ENCODE measurements around the gene GNG12.

The GNG12 gene

DNA sequence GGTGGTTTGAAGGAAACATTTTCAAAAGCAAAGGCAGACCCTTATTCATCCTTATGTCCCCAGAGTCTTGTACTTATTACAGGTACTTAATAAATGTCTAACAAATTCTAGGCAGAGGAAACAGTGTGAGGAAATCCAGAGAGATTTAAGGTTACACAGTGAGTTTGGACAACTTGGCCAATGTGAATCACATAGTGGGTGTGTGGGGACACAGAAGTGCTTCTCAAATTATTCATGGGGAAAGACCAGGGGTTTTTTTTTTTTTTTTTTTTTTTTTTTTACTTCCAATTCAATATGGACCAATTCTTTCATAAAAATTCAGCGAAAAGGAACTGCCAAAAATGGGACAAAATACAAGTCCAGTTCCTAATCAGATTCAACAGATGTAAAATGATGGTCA, 15.1 kb downstream of the GNG12 start:
- in situ Hi-C loops (cut with MboI; ENCODE audit: low pct_unique_long_range_greater_than_20kb, low sequenced_read_pairs): no loop called here
- DNase-seq: no peak

DNA sequence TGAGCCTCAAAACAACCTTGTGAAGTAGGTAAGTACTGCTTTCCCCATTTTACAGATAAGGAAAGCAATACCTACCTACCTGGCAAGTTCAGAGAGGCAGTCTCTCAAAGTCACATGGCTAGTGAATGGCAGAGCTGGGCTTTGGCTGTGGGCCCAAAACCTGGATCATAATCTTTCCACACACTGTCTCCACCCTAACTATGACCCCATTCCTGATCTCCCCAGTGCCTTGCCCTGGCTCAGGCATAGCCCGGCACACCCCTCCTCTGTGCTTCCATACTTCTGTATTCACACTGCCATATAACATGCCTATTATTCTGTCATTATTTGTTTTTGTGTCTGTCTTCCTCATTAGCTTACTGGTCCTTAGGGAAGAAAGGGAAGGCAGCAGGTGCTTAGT, 15.9 kb downstream of the GNG12 start:
- in situ Hi-C loops (cut with MboI; ENCODE audit: low pct_unique_long_range_greater_than_20kb, low sequenced_read_pairs): no loop called here
- no peak for DNase-seq

DNA sequence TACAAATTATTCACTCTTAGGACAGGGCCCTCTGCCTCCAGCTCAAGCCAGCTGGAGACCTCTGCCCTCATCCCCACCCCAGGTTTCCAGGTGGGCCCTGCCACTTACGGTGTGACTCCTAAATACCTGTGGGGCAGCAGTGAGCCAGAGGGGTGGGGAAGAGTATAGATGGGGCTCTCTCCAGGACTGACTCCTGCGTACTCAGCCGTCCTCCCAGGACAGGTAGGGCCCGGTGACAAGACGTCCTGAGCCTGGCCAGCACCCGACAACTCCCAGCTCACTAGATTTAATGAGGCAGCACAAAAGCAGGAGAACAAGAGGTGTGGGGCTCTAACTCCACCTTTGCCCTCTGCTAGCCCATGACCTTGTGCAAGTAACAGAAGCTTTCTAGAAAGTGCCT, 16.8 kb downstream of the GNG12 start:
- DNase-seq: no peak
- in situ Hi-C loops (cut with MboI; ENCODE audit: low pct_unique_long_range_greater_than_20kb, low sequenced_read_pairs): no loop called here

DNA sequence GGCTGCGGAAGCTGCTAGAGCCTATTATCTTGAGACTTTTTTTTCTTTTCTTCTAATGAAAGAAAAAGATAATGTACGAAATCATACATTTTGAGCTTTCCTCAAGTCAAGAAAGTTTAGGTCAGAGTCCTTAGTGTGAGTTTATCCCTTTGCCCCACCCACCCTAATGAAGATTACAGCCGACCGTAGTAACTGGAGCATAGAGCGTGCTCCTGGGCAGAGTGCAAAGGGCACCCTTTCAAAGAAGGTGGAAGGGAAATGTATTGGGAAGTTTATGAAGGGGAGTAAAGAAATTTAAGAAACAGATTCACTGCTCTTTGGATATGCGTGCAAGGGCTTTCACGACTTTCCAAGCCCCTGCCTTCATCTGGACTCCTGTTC, 17.2 kb downstream of the GNG12 start:
- in situ Hi-C loops (cut with MboI; ENCODE audit: low pct_unique_long_range_greater_than_20kb, low sequenced_read_pairs): no loop called here
- no peak for DNase-seq

DNA sequence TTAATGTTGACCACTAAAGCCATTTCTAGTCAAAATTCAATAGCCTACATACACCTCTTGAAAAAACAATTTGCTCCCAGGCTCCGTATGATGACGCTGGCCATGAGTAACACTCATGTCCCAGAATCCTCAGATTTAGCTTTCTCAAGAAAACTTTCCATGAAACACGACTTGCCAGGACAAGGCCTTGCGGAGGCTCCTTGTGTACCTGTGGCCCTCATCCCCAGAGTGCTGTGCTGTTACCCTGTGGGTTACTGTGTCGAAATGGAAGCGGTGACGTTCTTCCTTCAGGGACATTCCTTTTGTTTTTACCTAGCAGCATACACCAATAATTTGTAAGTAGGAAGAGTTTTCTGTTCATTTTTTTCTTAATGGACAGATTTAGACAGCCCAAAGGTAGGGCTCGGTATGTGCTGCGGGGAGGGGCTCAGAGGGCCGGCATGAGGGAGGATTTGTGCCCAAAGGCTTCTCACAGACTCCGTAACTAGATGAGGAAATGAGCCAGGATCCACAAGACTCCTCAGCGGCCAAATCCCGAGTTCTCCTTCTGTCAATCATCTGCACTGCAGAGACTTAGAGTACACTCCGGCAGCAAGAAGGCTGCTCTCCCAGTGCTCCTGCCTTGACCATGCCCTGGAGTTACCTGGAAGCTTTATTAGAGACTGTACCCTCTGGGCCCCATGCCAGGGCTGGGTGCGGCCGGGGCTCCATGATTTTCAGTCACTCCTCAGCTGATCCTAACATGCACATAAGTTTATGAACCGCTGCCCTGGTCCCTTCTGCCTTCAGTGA, 17.8 kb downstream of the GNG12 start:
- DNase-seq: no peak
- in situ Hi-C loops (cut with MboI; ENCODE audit: low pct_unique_long_range_greater_than_20kb, low sequenced_read_pairs): no loop called here

DNA sequence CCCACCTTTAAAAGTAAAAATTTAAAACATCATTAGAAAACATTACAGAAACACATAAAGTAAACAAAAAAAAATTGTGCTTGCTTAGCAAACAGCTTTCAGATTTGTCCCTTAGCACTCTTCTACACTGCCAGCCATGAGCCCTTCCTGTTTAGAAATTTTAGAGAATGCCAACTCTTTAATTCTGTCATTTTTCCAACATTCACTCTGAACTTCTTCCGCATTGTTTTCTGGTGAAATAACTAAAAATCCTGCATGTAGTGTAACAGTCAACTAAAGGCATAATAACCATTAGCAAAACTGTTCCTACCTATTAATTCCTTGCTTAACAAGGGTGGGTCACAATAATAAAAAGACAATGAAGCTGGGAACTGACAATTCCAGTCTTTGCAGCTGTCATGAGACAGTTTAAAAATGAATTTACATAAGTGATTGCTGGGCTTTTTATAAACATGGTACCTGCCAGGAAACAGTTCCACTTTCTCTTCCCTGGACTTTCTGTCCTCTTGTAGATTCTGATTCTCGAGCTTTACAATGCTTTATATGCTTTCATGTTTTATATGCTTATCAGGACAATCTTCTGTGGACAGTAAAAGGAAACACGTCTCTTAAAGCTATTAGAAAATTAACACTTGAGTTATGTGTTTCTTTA, 19.0 kb downstream of the GNG12 start:
- DNase-seq: no peak
- in situ Hi-C loops (cut with MboI; ENCODE audit: low pct_unique_long_range_greater_than_20kb, low sequenced_read_pairs): no loop called here

DNA sequence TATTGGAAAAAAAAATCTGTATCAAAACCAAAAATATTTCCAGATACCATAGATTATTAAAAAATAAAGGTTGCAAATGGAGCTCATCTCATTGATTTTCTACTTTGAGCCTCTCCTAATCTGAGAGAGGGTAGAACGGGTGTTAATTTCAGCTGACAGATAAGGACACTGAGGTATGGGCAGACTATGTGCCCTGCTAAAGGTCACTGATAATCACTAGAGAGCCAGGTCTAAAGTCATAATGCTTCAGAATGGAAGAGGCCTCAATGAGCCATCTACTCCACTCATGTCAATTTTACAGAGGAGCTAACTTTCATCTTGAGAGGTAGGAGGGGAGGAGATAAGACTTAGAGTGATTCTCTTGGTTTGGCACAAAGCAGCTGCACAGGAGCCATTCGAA, 21.0 kb downstream of the GNG12 start:
- in situ Hi-C loops (cut with MboI; ENCODE audit: low pct_unique_long_range_greater_than_20kb, low sequenced_read_pairs): no loop called here

DNA sequence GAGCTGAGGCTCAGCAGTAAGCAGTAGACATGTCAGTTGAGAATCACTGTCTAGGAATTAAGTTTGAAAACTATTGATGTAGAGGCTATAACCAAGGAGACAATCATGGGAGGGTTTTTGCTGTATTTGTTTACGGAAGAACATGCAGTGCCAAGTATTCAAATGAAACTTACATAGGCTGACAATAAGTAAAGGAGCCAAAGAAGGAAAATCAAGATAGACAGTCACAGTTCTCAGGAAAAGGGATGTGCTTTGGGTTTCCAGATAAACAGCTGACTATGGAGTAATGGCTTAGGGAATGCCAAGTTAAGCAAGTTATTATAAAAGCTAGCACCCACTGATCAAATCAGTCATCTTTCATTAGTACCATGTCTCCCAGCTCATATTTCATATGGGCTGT, 21.5 kb downstream of the GNG12 start:
- DNase-seq: no peak
- in situ Hi-C loops (cut with MboI; ENCODE audit: low pct_unique_long_range_greater_than_20kb, low sequenced_read_pairs): no loop called here

More for the DNA sequence above, 21.0 kb downstream of the GNG12 start:
- DNase-seq: no peak

DNA sequence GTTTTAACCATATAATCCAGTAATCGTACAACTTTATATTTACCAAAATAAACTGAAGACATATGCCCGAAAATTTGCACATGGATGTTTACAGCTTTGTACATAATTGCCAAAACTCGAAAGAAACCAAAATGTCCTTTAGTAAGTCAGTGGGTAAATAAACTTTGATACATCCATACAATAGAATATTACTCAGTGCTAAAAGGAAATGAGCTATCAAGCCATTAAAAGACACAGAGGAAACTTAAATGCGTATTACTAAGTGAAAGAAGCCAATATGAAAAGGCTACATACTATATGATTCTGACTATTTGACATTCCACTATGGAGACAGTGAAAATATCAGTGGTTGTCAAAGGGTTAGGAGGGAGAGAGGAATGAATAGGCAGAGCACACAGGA, 23.4 kb downstream of the GNG12 start:
- no peak for DNase-seq
- in situ Hi-C loops (cut with MboI; ENCODE audit: low pct_unique_long_range_greater_than_20kb, low sequenced_read_pairs): no loop called here

DNA sequence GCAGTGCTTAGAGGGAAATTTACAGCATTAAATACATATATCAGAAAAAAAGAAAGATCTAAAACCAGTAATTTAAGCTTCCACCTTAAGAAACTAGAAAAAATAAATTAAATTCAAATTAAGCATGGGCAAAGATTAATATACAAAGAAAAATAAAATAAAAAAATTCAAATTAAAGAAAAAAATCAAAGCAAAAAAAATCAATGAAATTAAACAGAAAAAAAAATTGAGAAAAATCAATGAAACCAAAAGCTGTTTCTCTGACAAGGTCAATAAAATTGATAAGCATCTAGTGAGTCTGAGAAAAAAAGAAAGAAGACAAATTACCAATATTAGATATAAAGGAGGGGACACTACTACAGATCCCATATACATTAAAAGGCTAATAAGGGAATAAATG, 26.0 kb downstream of the GNG12 start:
- in situ Hi-C loops (cut with MboI; ENCODE audit: low pct_unique_long_range_greater_than_20kb, low sequenced_read_pairs): no loop called here
- DNase-seq: no peak

DNA sequence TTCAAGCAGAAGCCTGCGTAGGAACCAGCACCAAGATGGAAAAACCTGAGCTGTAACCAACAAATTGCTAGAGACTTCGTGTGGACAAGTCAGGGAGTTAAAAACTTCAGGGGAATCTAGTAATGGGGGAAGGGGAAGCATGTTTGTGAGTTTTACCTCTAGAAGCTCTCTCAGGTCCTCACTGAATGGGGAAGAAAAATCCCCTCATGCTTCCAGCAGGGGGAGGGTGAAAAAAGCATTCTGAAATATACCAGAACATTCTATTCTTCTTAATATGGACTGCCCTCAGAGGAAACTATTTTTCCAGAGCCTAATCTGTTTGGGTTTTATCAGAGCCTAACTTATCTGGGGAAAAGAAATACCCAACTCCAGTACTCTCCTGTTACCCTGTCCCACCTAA, 28.6 kb downstream of the GNG12 start:
- in situ Hi-C loops (cut with MboI; ENCODE audit: low pct_unique_long_range_greater_than_20kb, low sequenced_read_pairs): no loop called here
- no peak for DNase-seq

DNA sequence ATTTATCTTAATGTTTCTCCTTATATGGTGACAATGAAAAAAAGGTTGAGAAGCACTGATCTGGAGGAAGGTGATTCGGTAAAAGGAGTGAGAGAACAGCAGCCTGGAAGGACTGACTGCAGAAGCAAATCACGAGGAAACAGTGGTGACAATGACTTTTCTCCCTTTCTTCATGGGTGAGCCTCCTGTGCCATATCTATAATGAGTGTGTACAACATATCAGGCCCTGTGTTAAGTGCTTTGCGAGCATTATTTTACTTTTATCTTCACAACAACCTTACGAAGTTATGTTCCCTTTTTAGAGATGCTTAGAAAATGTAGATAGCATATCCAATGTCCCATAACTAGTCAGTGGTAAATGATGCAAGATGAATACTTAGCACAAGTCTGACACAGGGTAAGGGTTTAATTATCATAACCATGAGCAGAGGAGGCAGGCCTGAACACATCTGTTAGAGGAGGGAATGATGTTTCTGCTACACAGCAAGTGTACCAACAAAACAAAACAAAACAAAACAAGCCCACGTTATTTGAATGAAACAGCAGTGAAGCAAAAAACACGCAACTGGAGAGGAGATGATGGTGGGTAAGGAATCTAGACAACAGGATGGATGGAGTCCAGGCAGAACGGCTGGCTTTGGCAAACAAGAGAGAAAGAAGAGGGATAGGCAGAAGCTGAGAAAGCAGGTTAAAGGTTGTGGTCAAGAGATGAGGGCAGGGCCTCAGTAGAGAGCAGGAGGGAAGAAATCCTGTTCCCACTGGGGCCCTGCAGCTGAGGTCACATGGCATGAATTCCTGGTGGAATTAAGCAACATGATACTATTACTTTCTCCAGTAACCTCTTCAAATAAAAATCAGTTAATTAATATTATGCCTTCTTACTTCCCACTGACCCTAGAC, 29.6 kb downstream of the GNG12 start:
- no peak for DNase-seq
- in situ Hi-C loops (cut with MboI; ENCODE audit: low pct_unique_long_range_greater_than_20kb, low sequenced_read_pairs): no loop called here

DNA sequence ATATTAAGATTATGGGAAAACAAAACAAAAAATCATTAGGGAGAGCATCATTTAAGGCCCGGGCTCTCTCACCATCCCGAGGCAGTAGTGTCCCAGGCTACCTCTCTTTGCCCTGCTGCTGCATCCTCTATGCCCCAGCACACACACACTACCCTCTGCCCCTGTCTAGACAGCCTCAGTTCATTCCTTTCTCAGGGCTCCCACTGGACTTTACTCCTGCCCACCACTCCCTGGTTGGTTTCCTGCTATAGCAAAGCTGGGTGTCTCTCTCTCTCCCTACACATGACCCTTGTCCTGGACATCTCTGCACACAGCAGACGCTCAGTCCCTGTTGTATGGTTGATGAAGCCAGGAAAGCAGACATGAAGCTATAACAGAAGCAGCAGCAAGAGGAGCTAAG, 30.7 kb downstream of the GNG12 start:
- DNase-seq: no peak

DNA sequence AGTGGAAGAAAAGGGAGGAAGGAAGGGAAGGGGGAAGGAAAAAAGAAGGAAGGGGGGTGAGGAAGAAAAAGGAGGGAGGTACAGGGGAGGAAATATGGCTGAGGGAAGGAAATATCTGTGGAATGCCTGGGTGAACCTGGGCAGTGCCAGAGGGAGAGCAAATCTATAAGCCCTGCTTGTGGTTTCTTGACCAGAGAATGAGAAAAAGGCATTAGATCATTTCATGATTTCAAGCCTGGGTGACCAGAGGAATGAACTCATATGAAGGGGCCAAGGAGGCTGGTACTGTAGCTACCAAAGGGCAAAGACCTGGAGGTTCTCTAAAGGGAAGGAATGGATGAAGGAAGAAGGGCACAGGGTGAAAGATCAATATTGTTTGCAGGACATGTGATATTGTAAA, 31.4 kb downstream of the GNG12 start:
- in situ Hi-C loops (cut with MboI; ENCODE audit: low pct_unique_long_range_greater_than_20kb, low sequenced_read_pairs): no loop called here
- no peak for DNase-seq

More for the DNA sequence above, 30.7 kb downstream of the GNG12 start:
- in situ Hi-C loops (cut with MboI; ENCODE audit: low pct_unique_long_range_greater_than_20kb, low sequenced_read_pairs): no loop called here

DNA sequence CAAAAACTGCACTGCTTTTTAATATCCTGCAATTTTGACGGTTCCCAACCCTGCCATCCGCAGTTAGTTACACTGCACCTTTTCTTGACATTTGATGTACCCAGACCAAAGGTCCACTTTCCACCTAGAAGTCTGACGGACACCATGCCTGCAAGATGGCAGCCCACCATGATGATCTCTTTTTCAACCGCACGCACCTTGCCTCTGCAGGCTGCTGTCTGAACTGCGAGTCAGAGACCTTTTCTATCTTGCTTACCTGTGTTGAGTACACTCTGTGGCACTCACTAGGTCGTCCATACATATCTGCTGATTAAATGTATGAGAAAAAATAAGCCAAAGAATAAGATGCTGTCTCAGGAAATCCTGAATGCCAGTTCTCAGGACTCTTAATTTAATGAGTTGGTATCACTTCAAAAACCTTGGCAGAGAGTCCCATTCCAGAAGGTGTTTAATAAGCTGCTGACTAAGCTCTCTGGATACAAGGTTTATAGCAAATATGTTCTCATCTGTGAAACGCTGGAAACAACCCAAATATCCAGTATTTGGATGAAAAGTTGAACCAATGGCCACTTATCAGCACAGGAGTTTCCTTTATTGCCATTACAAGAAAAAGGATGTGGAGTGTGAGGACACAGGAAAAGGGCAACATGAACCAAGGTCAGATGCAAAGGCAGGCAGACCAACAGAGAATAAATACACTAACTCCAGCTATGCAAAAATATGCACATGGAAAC, 37.9 kb downstream of the GNG12 start:
- DNase-seq: no peak

DNA sequence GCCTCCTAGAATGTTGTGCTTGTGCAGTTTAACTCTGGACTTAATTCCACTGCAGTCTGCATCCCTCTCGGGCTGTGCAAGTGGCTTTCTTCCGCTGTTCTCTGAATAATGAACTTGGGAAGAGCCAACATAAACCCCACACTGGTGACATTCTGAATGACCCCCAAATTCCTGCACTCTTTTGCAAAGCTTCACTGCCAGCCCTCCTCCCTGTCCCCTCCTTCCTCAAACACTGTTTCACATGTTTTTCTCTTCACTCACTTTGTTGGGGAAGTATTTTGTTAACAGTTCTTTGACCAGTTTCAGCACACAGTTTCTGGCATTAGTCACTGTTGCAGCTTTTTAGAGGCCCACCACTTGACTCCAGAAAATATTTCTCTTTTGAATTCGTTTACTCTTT, 39.7 kb downstream of the GNG12 start:
- in situ Hi-C loops (cut with MboI; ENCODE audit: low pct_unique_long_range_greater_than_20kb, low sequenced_read_pairs): no loop called here
- no peak for DNase-seq

More for the DNA sequence above, 37.9 kb downstream of the GNG12 start:
- in situ Hi-C loops (cut with MboI; ENCODE audit: low pct_unique_long_range_greater_than_20kb, low sequenced_read_pairs): no loop called here

DNA sequence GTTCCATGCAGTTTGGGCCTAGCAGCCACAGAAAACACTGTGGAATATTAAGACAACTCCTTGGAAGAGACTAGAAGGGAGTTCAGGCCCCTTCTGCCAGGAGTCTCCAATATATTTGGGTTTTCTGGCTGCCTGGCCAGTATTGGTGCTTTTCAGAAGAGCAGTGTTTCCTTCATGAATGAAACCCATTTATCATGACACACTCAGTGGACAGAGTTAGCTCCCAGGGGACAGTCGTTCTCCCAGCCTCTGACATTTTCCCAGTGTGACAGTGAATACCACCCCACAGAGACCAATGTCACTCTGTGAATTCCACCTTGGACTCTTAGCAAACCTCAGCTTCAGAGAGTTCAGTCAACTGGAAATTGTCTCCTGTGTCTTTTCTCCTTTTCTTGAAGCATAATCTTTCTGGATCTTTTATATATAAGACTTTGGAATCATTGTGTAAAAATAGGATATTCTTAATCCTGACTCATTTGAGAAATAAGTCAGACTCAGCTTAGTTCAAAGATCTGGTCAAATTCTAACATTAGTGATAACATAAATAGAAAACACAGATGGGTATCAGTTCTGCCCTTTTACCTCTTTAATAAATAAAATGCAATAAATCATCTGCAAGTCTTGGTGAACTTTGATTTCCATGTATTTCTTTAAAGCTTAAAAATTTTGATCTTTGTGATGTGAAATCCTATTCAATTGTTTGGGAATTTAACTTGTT, 40.4 kb downstream of the GNG12 start:
- in situ Hi-C loops (cut with MboI; ENCODE audit: low pct_unique_long_range_greater_than_20kb, low sequenced_read_pairs): no loop called here
- DNase-seq: no peak

DNA sequence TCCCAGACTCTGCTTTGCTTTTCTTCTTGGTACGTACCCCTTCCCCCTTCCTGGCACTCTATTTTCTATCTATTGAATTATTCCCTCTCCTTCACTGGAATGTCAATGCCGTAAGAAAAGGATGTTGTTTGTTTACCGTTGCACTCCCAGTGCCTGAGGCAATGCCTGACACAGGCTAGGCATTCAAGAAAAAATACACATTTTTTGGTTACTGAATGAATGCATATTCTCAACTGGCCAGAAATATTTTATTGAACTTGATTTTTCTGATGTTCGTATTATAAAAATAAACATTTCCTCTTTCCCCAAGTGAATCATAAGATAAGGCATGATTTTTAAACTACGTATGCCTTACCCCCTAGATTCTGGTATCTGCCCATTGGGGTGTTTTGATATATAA, 41.2 kb downstream of the GNG12 start:
- DNase-seq: no peak
- in situ Hi-C loops (cut with MboI; ENCODE audit: low pct_unique_long_range_greater_than_20kb, low sequenced_read_pairs): no loop called here

DNA sequence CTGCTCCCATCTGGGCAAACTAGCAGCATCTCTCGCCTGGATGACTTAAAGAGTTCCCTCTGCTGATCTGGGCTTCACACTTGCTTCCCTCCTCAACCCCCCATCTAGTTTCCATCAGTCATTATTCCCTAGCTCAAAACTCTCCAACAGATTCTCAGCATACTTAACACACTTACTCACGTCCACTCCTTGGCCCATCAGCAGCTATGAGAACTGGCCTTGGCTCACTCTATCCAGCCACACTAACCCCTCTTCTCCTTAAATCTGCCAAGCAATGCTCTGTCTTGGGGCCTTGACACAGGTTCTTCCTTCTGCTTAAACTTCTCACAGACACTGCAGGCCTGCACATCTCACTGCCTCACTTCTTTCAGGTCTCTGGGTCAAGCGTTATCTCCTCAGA, 41.6 kb downstream of the GNG12 start:
- in situ Hi-C loops (cut with MboI; ENCODE audit: low pct_unique_long_range_greater_than_20kb, low sequenced_read_pairs): no loop called here
- no peak for DNase-seq
